Measurements from ENCODE around the gene KIF3C. TPM values are rescaled to one million over a fixed set of nuclear protein-coding genes. Genes with fewer than 3 reads are reported as not detected.

The KIF3C gene
- total RNA-seq, 1 experiment from 2014 or later, result 41.4 TPM

DNA sequence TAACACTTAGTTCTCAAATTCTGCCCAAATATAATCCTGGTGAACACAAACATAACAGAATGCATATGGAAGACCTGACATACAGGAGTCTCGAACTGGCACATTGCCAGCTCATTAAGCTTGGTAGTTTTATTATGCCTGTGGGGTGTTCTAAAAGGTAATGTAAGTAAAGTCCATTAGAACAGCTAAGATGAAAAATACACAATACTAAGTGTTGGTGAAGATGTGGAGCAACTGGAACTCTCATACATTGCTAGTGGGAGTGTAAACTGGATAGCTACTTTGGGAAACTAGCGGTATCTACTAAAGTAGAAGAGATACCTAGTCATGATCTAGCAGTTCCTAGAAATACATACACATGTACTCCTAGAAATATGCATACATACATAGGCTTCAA is 27.3 kb upstream of the KIF3C start:
- Histone ChIP-seq H3K14ac (ENCODE audit: insufficient read depth, low read length) (no peak overlapping the region), H3K18ac (ENCODE audit: insufficient read length, low read depth, low read length) (no peak overlapping the region), H3K79me2 (ENCODE audit: insufficient read depth, low read length) (no peaks in the 10 kb centered on the region), H4K91ac (ENCODE audit: insufficient read length, low read depth, low read length) (no peak overlapping the region), H2BK20ac (ENCODE audit: low read depth, low read length, poor library complexity, severe bottlenecking) (no peak overlapping the region), H3K23me2 (ENCODE audit: insufficient read length, low read depth, low read length, poor library complexity, severe bottlenecking) (no peaks in the 10 kb centered on the region), H4K5ac (ENCODE audit: insufficient read length, low read depth, low read length) (no peak overlapping the region), H3K23ac (ENCODE audit: insufficient read length, low read depth, low read length) (no peak overlapping the region), H3K4ac (ENCODE audit: low read depth, low read length) (no peak overlapping the region), H2BK15ac (ENCODE audit: low read depth, low read length) (no peak overlapping the region), H3K9ac (ENCODE audit: extremely low read depth, insufficient read length, low read length) (no peak overlapping the region), H2BK5ac (ENCODE audit: insufficient read length, low read length) (no peak overlapping the region), H4K20me1 (ENCODE audit: control insufficient read depth, insufficient read depth, insufficient read length) (no peaks in the 10 kb centered on the region), H2AK5ac (ENCODE audit: insufficient read length, low read length) (no peak overlapping the region), H3K79me1 (ENCODE audit: insufficient read depth, low read depth, low read length, poor library complexity, severe bottlenecking) (no peaks in the 10 kb centered on the region), H2AFZ (ENCODE audit: low read length) (no peak overlapping the region), H2BK120ac (ENCODE audit: low read depth, low read length, poor library complexity, severe bottlenecking) (no peak overlapping the region), H3K4me1 (ENCODE audit: insufficient read depth, low read length) (0 out of 2 replicates have a peak, but pooled peaks cover 2% of the 10 kb centered on the region), H4K8ac (replicated peaks; ENCODE audit: insufficient read length, low read depth, low read length) (no peak overlapping the region), H3T11ph (ENCODE audit: low read length) (no peak overlapping the region), H3K4me2 (ENCODE audit: insufficient read depth, insufficient read length, low read length) (no peak overlapping the region), H3K27me3 (ENCODE audit: insufficient read depth, low read length) (no peaks in the 10 kb centered on the region), H3K56ac (ENCODE audit: insufficient read length, low read depth, low read length) (no peak overlapping the region), H2BK12ac (ENCODE audit: insufficient read length, low read depth, low read length) (no peak overlapping the region), H3K27ac (ENCODE audit: insufficient read length, low read depth, low read length) (no peak overlapping the region), H3K9me3 (ENCODE audit: control insufficient read depth, low read depth, low read length) (no peaks in the 10 kb centered on the region)
- Mint-ChIP-seq H3K36me3 (ENCODE audit: insufficient read depth in 1 of 3, low read depth in 3 of 3) (no peaks in the 10 kb centered on the region), H3K27me3 (ENCODE audit: low read depth) (no peaks in the 10 kb centered on the region), H3K27ac (no peak overlapping the region; a peak in 1 of 7 replicates), H3K9me3 (peaks cover 0 to 5% of the 10 kb centered on the region in 2 experiments; a peak in 1 of 5 replicates), H3K4me3 (no peak overlapping the region; a peak in 1 of 5 replicates), H3K4me1 (peaks cover 18 to 24% of the 10 kb centered on the region in 2 experiments)
- WGBS (ENCODE audit: extremely low coverage, insufficient read length, low lambda C conversion rate), result no CpG with 5 or more reads among the region's 2 CpGs
- TF ChIP-seq, protein P1, sequence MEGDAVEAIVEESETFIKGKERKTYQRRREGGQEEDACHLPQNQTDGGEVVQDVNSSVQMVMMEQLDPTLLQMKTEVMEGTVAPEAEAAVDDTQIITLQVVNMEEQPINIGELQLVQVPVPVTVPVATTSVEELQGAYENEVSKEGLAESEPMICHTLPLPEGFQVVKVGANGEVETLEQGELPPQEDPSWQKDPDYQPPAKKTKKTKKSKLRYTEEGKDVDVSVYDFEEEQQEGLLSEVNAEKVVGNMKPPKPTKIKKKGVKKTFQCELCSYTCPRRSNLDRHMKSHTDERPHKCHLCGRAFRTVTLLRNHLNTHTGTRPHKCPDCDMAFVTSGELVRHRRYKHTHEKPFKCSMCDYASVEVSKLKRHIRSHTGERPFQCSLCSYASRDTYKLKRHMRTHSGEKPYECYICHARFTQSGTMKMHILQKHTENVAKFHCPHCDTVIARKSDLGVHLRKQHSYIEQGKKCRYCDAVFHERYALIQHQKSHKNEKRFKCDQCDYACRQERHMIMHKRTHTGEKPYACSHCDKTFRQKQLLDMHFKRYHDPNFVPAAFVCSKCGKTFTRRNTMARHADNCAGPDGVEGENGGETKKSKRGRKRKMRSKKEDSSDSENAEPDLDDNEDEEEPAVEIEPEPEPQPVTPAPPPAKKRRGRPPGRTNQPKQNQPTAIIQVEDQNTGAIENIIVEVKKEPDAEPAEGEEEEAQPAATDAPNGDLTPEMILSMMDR (conservative IDR thresholded peaks at IDR 0.05), result no peak
- DNase-seq, result no peak
